HL-60/S4 treated with phorbol 12-myristate 13-acetate at 8.2 ng/mL for 4 days and 3 days (cell line): ENCODE measurements around the gene STK24.
"Not testable (repeated sequence)": the region's sequence is repeated elsewhere in the genome, so short reads cannot be mapped to it uniquely, and the experiment has no call there.

ENCODE experiments used
- in situ Hi-C: fragments of 300-500 bp; cut with MboI; formaldehyde crosslinking; loops from 2 replicates; pipeline ENCODE4 v1.15.0; 2022; ENCODE audit warnings: low sequenced_read_pairs

The STK24 gene

DNA sequence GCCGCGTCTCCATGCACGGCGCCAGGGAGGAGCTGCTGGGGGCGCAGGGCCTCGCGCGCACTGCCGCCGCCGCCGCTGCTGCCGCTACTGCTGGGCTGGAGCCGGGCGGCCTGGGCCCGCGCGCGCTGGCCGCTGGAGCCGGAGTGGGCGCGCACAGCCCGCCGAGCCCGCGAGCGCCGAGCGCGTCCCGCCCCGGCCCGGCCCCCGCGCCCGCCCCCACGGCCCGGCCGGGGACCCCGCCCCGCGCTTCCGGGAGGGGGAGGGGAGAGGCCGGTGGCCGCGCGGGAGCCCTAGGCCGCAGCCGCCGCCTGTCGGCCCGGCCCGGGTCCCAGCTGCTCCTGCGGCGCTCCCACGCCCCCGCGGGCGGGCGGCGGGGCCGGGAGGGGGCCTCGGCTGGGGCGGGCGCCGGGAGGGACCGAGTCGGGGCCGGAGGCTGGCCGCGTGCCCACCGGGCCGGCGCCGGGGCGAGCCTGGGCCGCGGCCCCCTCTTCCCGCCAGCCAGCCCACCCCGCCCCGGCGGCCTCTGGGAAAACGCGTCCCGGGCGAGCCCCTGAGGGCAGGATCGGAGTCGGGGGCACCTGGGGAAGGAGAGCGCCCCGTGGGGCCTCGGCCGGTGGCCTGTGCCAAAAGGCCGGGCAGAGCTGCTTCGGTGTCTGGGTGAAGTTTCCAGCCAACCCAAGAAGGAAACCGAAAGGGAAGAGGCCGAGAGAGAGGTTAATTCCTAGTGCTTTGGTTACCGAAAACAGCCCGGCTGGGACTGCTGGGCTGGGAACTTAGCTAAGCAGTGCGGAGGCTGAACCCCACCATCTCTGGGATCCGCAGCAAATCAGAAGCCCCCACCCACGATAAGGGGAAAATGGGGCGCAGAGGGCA is at the start of gene STK24:
TSS of gene STK24 (minus strand) at position 145 of the 873 bp plus-strand sequence. CDS start 321 bp downstream, outside the sequence.
- in situ Hi-C loops = no loop called here

DNA sequence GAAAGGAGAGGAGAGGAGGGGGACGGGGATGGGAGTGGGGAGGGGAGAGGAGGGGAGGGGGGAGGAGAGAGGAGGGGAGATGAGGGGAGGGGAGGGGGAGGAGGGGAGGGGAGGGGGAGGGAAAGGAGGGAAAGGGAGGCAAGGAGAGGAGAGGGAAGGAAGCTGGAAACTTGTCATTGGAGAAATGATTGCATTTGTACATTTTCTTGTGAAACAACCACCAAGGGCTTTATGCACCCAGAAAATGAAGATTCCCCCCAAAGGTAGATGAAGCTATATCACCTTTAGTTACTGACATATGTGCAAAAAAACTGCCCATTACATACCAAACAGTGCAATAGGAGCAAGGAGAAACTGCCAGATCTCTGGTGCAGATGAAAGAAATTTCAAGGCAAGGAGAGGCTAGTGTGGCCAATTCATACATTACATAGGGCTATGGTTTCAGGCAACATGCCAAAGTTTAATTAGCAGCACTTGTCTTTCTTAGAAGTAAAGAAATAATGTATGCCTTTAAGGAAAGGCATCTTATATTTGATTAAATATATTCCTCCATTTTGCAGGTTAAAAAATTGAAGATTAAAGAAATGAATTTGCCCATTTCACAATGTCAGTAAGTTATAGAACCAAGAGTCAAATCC is 49.5 kb upstream of the STK24 start:
- in situ Hi-C loops = no loop called here

DNA sequence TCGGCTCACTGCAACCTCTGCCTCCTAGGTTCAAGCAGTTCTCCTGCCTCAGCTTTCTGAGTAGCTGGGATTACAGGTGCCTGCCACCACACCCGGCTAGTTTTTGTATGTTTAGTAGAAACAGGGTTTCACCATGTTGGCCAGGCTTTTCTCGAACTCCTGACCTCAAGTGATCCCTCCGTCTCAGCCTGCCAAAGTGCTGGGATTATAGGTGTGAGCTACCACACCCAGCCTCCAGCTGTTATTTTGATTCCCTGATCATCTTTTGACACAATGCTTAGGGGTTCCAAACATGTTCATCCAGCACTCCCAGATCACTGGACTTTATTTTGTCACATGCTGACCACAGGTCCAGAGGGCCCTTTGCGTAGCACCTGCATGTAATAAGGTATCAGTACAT is 47.7 kb upstream of the STK24 start:
- in situ Hi-C loops = not testable (repeated sequence)

DNA sequence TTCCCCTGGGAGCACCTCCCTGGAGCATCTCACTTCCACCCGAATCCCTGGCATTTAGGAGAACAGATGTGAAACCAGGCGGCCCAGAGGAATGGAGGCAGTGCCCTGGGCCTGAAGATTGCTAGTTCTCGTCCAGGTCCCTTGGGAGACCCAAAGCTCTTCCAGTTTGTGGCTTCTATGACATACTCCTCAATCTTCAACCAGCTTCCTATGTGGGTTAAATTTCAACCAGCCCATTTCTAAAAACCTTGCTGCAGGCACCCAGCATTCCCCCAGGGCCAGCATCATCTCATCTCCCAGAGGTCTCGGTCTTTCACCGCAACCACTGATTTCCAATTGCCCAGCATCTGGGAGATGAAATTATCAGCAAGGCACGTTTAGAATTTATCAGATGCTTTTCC is 46.0 kb upstream of the STK24 start:
- in situ Hi-C loops = no loop called here

DNA sequence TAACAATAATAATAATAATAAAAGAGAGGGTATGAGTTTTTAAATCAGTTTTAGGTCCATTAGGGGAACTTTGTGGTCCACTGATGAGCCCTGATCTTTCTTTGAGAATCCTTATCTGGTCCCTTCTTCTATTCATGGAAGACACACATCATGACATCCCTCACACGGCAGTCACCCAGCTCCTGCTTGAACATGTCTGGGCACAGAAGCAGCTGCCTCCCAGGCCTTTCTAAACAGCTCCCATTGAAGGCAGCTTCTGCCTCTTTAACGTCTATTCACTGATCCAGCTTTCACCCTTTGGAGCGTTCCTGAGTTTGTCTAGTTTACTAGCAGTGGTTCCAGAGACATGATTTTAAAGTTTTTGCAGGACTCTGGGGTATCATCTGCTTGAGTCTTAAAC is 42.6 kb upstream of the STK24 start:
- in situ Hi-C loops = no loop called here

DNA sequence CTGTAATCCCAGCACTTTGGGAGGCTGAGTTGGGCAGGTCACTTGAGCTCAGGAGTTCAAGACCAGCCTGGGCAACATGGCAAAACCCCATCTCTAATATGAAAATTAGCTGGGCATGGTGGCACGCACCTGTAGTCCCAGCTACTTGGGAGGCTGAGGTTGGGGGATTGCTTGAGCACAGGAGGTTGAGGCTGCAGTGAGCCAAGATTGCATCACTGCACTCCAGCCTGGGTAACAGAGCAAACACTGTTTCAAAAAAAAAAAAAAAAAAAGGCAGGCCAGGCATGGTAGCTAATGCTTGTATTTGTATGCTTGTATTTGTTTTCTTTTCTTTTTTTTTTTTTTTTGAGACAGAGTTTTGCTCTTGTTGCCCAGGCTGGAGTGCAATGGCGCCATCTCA is 38.7 kb upstream of the STK24 start:
- in situ Hi-C loops = not testable (repeated sequence)

DNA sequence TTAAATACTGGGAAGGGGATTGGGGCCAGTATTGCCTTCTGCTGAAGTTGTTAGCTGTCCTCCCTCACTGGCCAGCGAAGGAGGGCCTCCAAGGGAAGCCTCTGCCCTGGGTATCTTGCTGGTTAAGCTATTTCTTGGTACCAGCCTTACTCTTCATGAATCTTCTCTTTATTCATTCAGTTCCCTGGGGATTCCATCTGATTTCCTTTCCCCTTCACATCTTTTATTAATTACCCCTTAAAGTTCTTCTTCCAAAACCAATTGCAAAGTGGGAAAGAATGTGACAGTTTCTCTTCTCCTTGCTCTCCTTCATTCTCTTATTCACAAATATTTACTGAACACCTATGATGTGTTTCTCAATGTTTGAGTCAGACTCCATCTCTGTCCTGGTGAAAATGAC is 36.7 kb upstream of the STK24 start:
- in situ Hi-C loops = no loop called here

DNA sequence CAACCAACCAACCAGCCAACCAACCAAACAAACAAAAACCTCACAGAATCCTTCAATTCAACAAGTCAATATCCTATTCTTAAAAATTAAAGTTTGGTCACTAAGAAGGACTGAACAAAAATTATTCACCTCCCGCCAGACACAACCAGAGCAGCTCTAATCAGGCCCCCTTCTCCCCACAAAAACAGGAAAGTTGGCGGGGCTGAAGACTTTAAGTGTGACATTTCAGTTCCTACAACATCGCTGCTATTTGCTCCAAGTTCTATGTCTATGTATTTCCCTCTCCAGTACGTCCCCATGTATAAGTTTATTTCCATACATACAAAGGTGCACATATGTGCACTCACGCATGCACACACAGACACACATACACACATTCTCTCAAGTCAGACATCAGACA is 32.8 kb upstream of the STK24 start:
- in situ Hi-C loops = no loop called here

DNA sequence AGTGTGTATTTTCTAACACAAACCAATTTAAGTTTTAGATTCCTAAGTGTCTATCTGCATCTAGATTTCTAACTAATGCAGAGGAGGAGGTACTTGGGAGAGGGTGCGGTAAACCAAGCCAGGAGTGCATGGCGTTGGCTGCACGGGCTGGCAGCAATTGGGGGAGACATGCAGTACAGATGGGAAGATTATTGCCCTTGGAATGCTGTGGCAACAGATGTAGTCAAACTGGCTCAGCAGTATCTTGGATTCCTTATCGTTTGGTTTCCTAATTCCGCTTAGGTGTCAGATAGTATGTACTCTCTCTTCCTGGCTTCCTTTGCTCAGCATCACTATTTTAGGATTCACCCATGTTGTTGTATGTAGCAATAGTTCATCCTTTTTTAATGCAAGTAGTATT is 29.4 kb upstream of the STK24 start:
- in situ Hi-C loops = no loop called here

DNA sequence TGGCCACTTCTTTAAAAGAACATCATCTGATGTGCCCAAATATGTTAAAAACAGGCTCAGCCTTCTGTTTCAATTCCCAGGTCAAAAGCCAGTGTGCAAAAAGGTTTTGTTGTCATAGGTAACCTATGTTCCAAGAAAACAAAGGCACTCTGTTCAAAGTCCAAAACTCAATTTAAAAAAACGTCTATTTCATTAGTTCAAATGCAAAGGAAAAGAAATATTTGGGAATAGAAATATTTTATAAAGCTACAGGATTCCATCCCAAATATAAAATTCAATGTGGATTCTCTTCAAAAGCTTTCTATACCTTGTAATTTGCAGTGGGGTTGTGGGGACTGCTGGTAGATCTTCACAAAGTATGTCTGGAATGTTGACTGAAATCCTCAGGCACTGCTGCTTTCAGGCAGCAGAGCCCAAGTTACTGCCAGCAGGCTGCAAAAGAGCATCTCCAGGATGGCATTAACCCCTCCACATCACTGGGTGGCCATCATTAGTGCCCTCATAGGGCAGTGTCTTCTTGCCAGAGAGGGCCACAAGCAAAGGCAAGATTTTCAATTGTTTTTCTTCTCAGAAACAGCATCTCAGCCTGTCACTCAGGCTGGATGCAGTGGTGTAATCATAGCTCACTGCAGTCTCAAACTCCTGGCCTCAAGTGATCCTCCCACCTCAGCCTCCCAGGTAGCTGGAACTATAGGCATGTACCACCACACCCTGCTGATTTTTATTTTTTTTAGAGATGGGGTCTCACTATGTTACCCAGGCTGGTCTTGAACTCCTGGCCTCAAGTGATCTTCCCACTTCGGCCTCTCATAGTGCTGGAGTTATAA is 22.8 kb upstream of the STK24 start:
- in situ Hi-C loops = no loop called here

DNA sequence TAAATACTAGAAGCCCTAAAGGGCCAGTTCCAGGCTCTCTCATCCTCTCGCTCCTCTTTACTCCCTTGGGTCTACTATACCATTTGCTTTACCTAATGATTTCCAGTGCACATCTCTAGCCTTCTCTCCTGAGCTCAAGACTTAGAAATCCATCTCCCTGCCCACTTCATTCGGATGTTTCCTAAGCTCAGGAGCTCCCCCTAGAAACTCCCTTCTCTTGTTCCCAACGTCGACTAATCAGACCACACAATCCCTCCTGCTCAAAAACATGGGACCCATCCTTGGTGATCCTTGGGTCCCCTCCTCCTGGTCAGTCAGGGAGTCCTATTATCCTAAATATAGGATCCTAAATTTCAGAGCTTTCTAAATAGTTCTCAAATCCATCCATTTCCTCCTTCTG is 21.1 kb upstream of the STK24 start:
- in situ Hi-C loops = no loop called here

DNA sequence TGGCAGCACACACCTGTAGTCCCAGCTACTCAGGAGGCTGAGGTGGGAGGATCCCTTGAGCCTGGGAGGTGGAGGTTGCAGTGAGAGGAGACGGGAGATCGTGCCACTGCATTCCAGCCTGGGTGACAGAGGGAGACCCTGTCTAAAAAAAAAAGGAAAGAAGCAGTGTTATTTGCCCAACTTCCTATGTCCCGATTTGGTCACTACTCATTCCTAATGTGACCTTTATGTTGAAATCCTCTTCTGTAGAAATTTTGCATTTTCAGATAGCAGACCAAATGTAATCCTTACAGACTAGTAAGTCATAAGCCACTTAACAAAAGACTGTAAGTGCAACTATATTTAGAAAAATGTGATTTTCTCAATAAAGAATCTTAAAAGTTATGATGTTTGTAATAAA is 18.2 kb upstream of the STK24 start:
- in situ Hi-C loops = no loop called here

DNA sequence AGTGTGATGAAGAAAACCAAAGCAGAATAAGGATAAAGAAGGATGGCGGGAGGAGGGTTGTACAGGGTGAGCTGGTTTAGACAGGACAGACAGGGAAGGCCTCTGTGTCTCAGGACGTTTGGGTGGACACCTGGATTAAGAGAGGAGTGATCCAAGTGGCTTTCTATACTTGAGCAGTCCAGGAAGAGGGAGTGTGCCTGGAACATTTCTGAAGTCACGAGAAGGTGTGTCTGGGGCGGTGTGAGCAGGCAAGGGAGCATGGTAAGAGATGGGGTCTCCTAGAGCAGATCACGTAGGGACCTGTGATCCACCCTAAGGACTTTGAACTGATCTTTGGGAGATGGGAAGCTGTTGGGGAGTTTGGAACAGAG is 15.4 kb upstream of the STK24 start:
- in situ Hi-C loops = no loop called here

DNA sequence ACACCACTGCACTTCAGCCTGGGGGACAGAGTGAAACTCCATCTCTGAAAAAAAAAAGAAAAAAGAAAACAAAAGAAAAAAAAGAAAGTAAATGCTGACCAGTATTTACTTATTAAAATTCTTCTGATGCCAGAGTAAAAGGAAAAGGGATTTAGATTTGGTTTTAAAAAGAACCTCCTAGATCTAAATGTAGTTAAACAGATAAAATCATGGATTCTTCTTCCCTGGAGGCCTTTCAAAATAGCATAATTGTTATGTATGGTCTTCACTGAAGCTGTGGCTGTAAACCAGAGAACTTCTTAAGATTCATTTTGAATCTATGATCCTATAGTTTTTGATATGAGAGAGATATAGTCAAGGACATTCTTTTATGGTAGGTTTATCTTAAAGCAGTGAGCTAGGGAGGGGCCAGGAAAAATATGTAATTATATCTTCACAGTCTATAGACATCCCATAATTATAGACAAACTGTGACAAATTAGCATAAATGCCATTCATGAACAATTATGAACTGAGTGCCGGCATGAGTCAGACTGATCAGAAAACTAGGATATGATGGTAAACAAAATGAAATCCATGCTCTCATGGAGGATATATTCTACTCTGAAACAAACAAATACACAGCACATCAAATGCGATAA is 14.9 kb upstream of the STK24 start:
- in situ Hi-C loops = no loop called here

DNA sequence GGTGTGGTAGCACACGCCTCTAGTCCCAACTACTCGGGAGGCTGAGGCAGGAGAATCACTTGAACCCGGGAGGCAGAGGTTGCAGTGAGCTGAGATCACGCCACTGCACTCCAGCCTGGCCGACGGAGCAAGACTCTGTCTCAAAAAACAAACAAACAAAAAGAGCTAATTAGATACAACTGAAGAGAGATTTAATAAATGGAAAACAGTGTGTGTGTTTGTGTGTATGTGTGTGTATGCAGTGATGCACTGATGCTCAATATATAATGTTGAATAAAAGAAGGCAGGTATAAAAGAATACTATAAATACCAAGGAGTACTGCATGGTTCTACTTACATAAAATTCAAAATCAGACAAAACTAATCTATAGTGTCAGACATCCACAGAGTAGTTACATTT is 13.6 kb upstream of the STK24 start:
- in situ Hi-C loops = not testable (repeated sequence)

DNA sequence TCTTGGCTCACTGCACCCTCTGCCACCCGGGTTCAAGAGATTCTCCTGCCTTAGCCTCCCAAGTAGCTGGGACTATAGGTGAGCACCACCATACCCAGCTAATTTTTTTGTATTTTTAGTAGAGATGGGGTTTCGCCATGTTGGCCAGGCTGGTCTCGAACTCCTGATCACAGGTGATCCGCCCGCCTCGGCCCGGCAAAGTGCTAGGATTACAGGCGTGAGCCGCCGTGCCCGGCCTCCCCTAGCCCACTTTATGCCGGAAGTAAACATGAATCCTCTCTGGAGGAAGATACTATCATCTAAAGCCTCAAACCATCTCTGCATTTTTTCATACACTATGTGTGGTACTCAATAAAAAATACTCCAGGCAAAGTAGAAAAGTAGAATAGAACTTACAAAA is 12.6 kb upstream of the STK24 start:
- in situ Hi-C loops = not testable (repeated sequence)

DNA sequence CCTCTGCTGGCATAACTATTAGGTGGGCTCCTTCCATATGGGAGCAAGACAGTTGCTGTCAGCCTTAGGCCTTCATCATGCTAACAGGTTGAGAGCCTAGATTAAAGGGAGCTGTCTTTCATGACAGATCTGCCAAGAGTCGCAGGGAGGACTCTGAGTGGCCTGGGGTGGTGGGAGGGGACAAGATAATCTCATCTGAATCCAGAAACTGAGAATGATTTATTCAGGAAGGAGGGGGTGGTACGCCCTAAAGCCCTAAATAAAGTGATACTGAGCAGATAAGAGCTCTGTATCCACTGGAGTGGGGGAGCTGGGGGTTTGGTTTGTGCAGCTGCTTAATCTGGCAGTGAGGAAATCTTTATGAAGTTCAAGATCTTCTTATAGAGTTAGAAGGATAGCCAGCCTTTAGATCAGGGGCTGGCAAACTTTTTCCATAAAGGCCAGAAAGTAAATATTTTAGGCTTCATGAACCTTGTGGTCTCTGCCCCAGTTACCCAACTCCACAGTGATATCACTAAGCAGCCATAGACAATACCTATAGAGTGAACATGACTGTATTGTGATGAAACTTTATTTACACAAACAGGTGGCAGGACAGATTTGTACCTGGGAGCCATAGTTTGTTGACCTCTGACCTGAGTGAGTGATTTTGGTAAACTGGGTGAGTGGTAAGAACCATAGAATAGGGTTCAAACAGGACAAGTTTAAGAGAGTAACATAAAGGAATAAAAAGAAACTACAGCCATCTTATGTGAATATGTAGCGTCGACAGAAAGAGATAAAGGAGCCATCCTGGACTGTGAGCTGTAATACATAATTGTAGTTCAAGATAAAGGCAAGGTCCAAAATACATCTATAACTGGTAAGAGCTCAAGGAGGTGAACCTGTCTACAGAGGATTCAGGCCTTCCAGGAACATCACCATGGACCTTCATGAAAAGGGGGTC is 9.8 kb upstream of the STK24 start:
- in situ Hi-C loops = no loop called here

DNA sequence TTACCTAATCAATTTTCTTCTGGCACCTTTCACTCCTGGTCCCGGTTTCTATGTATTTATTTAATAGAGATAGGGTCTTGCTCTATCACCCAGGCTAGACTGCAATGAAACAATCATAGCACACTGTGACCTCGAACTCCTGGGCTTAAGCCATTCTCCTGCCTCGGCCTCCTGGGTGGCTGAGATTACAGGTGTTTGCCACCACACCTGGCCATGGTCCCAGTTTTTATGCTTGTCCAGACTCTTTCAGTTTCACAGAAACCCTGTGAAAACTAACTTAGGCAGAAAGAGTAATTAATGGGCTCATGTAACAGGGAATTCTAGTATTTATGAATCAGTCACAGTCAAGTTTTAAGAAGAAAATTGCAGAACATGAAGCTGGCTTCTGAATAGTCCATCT is 9.0 kb upstream of the STK24 start:
- in situ Hi-C loops = no loop called here

DNA sequence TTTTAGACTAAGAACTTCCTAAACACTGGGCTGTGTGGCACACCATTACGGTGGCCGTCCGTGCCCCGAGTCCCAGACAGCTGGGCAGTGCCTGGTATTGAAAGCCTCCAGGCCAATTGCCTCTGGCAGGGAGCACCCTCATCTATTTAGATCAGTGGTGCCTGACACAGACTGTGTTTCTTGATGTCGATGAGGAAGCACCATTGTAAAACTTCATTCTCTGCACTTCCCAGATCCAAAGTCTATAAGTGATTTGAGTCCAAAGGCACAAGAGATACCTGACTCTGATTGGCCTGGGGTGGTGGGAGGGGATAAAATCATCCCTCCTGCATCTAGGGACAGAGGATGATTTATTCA is 8.5 kb upstream of the STK24 start:
- in situ Hi-C loops = no loop called here
